Measurements from ENCODE around the gene ZC3H13.

The ZC3H13 gene

DNA sequence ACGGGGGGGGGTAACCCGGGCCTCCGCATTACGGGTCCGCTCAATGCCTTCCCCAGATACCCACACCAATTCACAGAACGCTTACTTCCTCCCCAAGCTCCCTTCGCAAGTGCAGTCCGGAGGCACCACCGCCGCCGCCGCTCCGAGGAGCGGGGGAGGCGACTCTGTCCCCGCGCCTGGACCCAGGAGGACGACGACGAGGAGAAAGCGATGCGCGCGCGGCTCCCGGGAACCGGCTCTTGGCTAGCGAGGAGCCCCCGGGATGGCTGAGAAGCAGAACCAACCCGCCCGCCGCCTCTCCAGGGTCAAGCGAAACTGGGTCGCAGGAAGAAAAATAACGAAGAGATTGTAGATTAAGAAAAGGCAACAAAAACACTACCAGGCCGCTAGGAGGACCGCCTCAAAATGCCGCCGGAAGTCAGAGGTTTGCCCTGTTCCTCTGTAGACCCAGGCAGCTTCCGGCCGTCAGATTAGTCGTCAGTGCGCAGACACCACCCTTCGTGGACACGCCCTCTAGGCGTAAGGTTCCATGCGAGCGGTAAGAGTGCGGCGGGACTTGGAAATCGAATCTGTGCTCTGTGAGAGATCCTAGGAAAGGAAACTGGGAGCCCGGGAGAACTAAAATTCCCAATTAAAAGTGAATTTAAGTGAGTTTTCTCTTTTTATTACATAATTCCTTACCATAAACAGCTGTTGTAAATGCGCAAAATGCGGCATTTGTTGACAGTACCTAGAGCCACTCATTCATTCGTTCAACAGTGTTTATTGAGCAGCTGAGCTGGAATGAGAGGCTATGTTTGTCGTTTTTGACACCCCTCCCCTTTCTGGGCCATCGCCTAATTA, at the start of gene ZC3H13:
TSS of gene ZC3H13 (minus strand) at position 428 of the 843 bp plus-strand sequence. CDS start 7,239 bp downstream, outside the sequence.
- DNase-seq, result peak; percentile 97 to 98

DNA sequence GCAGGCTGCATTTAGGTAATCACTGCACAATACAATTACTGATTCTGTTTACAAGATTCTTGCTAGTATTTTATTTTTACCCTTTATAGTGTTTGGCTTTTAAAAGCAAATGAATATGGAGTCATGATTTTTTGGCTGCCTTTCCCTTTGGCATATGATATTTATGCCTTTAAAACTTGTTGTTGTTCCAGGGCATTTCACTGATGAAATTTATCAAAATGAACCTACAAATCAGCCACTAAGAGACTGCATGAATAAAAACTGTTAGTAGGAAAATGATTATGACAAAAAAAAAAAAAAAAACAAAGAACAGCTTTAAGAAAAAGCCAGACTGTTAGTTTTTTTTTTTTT, 49.7 kb upstream of the ZC3H13 start:
- DNase-seq, result no peak

DNA sequence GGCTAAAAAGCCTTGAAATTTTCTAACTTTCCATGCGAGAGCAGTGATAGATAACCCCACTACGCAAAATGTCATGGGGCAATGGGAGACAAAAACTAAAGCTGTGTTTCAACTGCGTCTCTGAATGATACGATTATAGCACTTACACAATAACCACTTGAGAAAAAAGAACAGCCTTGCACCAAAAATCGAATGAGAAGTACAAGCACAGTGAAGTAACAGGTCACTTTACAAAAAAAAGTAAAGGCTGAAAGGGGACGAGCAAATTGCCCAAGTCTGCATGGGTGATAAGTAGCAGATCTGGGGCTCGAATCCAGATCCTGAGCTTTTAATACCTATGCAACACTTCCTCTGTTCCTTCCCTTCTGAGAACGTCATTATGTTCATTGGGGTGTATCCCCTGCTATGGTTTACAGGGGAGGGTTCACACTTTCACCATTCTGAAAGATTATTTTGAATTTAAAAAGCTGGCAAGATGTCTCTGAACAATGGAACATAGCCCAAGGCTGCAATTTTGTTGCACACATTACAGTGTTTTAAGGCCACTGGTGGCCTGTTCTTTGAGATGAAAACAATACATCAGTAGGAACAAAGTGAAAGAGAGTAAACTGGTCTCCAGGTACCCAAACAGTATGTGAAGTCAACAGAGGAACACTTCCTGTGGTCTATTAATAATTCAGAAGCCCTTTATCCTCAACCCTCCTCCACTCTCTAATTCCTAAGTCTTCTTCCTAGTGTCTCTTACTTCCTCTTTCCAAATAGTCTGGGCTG, 49.1 kb upstream of the ZC3H13 start:
- no peak for DNase-seq

DNA sequence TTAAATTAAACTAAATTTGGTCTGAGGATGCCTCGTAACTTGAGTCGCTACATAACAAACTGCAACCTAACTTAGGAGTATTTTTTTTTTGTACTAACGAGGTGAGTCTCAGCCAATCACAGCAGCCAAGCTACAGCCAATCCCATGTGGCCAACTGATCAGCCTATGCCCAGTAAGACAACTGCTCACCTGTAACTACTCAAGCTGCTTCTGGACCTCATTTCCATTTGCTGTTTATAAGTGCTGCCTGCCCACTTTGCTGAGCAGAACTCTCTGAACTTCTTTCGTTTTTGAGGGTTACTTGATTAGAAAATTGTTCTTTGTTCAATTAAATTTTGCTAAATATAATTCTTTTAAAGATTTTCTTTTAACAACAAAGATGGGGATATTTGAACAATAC, 48.5 kb upstream of the ZC3H13 start:
- no peak for DNase-seq

GRCh38 chr13:46100191-46100815, 47.8 kb upstream of the ZC3H13 start:
- DNase-seq, result no peak

GRCh38 chr13:46097663-46098062, 45.1 kb upstream of the ZC3H13 start:
- no peak for DNase-seq

GRCh38 chr13:46097015-46097414, 44.5 kb upstream of the ZC3H13 start:
- DNase-seq, result no peak

DNA sequence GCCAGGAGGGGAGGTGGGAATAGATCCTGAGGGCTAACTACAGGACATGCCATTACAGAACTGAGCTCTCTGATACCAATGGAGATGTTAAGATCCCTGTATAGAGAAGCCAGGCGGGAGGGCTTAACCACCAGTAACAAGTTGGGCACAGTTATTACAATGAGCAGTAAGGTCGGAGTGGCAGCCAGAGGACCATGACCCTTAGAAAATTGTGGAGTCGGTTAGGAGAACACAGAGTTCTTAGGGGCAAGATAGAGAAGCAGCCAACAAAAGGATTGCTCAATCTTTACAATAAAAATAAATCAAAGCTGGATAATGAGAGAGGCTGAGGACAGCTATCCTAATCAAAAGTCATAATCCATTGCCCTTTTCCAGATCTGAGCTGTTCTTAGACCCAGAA, 41.9 kb upstream of the ZC3H13 start:
- DNase-seq, result no peak

DNA sequence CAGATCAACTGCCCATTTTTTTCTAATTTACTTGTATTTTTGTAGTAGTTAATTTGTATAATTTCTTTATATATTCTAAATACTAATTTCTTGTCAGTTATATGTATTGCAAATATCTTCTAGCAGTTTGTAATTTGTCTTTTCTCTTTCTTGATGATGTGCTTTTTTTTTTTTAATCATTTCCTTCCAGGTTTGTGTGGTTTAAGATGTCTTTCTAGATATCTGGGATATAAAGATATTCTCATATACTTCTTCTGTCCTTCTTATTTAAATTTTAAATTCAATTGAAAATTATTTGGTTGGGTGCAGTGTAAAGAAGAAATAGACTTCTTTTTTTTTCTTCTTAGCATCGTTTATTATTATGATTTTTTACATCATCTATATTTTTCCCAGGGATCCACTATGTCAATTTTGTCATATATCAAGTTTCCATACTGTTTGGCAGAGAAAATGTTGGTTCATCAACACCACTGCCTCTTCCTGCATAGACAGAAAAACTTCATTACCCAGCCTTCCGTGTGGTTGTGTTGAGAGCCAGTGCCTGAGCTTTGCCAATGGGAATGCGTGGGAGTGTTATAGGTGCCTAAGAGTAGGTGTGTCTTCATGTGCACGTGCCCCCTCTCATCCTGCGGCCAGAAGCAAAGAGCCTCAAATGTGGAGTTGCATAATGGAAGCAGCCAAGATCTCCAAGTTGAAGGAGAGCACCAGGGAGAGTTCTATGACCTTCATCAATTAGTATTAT, 36.4 kb upstream of the ZC3H13 start:
- no peak for DNase-seq

GRCh38 chr13:46087481-46087880, 34.9 kb upstream of the ZC3H13 start:
- no peak for DNase-seq

- DNase-seq, result peak in 1 of 2 experiments; percentile 16
Measured at GRCh38 chr13:46086985-46087384, 34.4 kb upstream of the ZC3H13 start.

GRCh38 chr13:46086421-46086922, 33.9 kb upstream of the ZC3H13 start:
- no peak for DNase-seq

- no peak for DNase-seq
Measured at GRCh38 chr13:46085737-46086136, 33.2 kb upstream of the ZC3H13 start.

DNA sequence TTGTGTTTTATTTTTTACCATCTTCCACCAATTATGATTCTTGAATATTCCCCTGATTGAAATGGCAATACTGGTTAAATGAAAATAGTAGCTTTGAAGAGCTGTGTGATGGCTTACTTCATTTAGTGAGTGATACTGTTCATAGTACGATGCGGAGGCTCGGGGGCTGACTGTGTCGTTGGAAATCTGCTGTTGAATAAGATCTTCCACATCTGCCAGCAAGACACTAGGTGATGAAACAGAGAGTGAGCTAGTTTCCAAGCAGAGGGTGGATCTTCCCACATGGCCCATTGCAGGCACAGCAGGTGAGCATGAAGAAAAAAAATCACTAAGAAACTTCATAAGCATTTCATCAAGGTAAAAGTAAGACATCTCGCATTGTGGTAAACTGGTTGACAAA, 29.8 kb upstream of the ZC3H13 start:
- DNase-seq, result no peak

GRCh38 chr13:46079770-46080169, 27.2 kb upstream of the ZC3H13 start:
- no peak for DNase-seq

DNA sequence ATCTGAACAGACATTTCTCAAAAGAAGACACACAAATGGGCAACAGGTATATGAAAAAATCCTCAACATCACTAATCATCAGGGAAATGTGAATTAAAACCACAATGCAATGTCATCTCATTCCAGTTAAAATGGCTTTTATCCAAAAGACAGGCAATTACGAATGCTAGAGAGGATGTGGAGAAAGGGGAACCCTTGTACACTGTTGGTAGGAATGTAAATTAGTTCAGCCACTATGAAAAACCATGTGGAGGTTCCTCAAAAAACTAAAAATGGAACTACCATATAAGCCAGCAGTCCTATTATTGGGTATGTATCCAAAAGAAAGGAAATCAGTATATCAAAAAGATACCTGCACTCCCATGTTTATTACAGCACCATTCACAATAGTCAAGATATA, 24.7 kb upstream of the ZC3H13 start:
- DNase-seq, result no peak

DNA sequence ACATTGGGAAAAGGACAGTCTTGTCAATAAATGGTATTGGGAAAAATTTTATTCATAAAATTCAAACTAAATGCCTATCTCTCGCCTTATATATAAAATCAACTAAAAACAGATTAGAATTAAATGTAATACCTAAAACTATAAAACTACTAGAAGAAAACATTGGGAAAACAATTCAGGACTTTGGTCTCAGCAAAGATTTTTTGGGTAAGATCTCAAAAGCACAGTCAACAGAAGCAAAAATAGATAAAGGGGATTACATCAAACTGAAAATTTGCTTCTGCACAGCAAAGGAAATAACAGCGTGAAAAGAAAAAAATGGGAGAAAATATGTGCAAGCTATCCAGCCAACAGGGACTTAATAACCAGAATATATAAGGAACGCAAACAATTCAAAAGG, 24.3 kb upstream of the ZC3H13 start:
- no peak for DNase-seq

GRCh38 chr13:46075811-46076210, 23.3 kb upstream of the ZC3H13 start:
- DNase-seq, result no peak

DNA sequence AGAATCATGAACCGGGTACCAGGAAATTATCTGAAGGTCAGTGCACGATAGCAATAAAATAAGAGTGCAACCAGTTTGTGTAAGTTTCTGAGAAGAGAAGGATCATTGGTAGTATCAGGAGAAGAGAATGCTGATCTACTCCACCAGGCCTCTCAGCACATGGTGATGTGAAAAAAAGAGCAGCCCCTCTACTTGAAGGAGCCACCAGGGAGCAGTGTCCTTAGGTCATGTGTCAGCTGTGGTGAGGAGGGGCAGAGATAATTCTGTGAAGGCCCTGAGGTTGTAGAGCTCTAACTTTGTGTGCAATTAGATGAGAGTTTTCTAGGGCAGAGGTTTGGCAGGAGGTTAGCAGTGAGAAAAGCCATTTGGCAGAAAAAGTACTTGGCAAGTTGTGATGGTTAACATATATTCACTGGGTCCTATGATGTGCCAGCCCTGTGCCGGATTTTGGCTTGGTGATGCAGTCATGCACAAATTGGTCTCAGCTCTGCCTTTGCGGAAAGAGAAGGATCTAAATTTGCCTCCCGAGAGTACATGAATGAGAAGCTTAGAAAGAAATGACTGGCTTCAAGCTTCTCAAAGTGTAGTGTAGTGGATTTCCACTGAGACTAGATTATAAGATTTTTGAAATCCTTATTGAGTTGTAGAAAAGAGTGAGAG, 19.2 kb upstream of the ZC3H13 start:
- no peak for DNase-seq

DNA sequence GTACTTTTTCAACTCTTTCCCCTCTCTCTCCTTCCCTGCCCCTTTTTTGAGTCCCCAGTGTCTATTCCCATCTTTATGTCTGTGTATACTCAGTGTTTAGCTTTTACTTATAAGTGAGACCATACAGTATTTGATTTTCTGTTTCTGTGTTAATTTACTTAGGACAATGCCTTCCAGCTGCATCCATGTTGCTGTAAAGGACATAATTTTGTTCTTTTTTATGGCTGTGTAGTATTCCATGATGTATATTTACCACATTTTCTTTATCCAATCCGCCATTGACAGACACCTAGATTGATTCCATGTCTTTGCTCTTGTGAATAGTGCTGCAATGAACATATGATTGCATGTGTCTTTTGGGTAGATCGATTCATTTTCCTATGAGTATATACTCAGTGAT, 10.7 kb upstream of the ZC3H13 start:
- no peak for DNase-seq

DNA sequence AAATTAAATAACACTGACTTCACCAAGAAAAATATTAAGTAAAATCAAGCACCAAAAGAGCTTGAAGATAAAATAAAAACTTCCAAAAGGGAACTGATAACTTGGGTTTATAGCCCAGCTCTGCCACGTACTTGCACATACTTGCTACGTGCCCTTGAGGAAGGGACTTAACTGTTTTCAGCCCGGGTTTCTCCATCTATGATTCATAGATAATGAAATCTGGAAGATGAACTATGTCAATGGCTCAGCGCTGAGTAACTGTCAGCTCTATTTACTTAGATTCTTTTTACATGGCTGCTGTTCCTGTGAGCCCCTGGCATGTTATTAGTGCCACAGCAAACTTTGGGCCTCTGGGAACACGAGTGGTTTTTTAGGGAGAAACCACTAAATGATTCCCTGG, 9.6 kb upstream of the ZC3H13 start:
- DNase-seq, result no peak

DNA sequence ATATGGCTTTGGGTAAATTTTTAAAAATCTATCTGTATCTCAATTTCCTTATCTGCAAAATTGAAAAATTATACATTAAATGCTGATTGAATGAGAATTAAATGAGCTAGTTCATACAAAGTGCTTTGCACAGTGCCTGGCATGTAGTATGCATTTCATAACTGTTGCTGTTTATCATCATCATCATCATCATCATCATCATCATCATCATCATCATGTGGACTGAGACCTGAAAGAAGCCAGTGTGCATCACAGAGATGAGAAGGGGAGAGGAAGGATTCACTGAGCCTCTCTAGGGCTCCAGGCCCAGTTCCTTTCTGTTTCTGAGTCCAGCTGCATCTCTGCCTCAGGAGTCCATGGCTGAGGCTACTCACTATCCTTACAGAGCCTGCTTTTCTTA, 6.9 kb upstream of the ZC3H13 start:
- no peak for DNase-seq
